ENCODE measurements around the gene ABCB4. TPM values are rescaled to one million over a fixed set of nuclear protein-coding genes. Genes with fewer than 3 reads are reported as not detected.

The ABCB4 gene
- 1.2 and 1.9 TPM in 2 replicates for polyA plus RNA-seq (2011; rRNA removed)
- 1.6 and 1.9 TPM in 2 replicates for polyA minus RNA-seq (2011; rRNA and poly(A)+ RNA removed)

GRCh38 chr7:87475359-87476178 lies at the start of gene ABCB4:
Gene ABCB4, minus strand, starts transcription at chr7:87475680. Its CDS starts 215 bp downstream, at chr7:87475465.
- H3K36me3 ChIP-seq (ENCODE audit: control insufficient read depth, insufficient read depth, low read length) = no peaks in the 10 kb centered on the region
- no peak for TF ChIP-seq CTCF (IDR thresholded peaks at IDR 0.05; ENCODE audit: insufficient read depth, low read depth, low read length)
- peak within 1 kb of the TSS; percentile 42 for H3K4me3 ChIP-seq (ENCODE audit: low read depth, low read length)
- no peak for DNase-seq (ENCODE audit: low read depth)
- POLR2A ChIA-PET = no interaction called here
- peaks cover 7% of the 10 kb centered on the region for H3K27me3 ChIP-seq (ENCODE audit: control insufficient read depth, insufficient read depth, low read length)
- CTCF ChIA-PET = no interaction called here

DNA sequence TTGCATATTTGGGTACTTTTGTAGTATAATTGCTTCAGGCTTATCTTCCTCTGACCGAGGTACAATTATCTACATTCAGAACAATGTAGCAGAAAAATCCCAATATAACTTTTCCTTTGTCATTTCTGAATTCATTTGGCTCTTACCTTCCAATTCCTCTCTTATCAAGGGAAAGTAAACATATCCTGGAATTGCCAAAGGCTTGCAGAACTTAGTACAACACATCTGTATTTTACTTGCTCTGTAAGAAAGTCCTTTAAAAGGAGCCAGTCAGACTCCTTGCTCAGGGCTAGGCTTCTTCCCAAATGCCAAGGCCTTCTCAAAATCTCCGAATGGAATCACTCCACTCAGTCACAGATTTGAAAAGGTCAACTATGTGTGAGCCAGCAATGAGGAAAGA lies 43.3 kb upstream of the ABCB4 start:
- TF ChIP-seq CTCF (IDR thresholded peaks at IDR 0.05; ENCODE audit: insufficient read depth, low read depth, low read length) = no peak
- Histone ChIP-seq H3K4me3 (ENCODE audit: low read depth, low read length) (no peak overlapping the region), H3K36me3 (ENCODE audit: control insufficient read depth, insufficient read depth, low read length) (no peaks in the 10 kb centered on the region), H3K27me3 (ENCODE audit: control insufficient read depth, insufficient read depth, low read length) (no peaks in the 10 kb centered on the region)
- POLR2A ChIA-PET = no interaction called here
- DNase-seq (ENCODE audit: low read depth) = no peak
- CTCF ChIA-PET = interaction anchor here (0.5 kb wide), 1 partner anchor 224 kb away, joined by 3 read pairs; no protein-coding TSS in a partner anchor

DNA sequence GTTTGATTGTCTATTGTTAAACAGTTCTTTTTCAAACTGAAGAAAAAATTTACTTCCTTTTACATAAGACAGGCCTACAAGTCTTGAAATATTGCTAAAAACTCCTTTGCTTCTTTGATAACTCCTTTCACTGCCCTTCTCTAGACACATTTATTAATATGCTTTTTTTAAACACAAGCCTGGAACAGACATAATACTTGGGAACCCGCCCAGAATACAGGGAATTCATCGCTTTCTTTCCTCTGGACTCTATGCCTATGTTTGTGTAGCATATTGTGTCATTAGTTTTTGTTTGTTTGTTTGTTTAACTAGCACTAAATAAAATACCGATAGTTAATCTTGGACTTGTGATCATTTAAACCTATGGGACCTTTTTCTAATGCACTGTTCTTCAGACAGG lies 42.4 kb upstream of the ABCB4 start:
- H3K27me3 ChIP-seq (ENCODE audit: control insufficient read depth, insufficient read depth, low read length) = no peaks in the 10 kb centered on the region; the same call in 1 of the 2 replicates
- no peak overlapping the region for H3K4me3 ChIP-seq (ENCODE audit: low read depth, low read length)
- POLR2A ChIA-PET = no interaction called here
- no peak for TF ChIP-seq CTCF (IDR thresholded peaks at IDR 0.05; ENCODE audit: insufficient read depth, low read depth, low read length)
- no peaks in the 10 kb centered on the region for H3K36me3 ChIP-seq (ENCODE audit: control insufficient read depth, insufficient read depth, low read length)
- no peak for DNase-seq (ENCODE audit: low read depth)
- CTCF ChIA-PET = interaction anchor here (0.6 kb wide), 1 partner anchor 48 kb away, joined by 3 read pairs; no protein-coding TSS in a partner anchor

DNA sequence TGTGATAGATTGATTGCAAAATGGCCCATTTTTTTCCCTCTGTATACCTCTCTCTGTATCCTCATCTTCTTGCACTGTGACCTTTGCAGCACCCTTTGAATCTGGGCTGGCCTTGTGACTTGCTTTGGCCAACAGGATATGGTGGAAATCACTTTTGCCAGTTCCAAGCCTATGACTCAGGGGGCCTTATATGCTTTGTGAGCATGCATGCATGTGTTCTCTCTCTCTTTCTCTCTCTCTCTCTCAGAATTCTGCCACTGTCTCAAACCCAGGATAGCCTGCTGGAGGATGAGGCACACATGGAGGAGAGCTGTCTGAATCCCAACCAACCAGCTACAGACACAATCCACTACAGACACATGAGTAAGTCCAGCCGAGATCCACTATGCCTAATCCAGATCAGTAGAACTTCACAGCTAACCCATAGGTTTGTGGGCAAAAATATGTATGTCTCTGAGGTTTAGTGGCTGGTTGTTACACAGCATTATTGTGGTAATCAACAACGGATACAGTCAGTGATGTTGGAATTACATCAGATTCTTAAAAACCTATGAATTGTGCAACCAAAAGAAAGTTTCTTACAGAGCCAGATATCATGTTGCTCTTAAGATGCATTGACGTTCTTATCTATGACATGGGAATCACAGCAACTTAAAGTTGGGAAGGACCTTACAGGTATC lies 41.8 kb upstream of the ABCB4 start:
- DNase-seq (ENCODE audit: low read depth) = no peak
- CTCF ChIA-PET = interaction anchor here (0.6 to 2.8 kb wide), 2 partner anchors 11 to 49 kb away, joined by 3 to 17 read pairs; no protein-coding TSS in a partner anchor
- Histone ChIP-seq H3K27me3 (ENCODE audit: control insufficient read depth, insufficient read depth, low read length) (no peaks in the 10 kb centered on the region; the same call in 1 of the 2 replicates), H3K4me3 (ENCODE audit: low read depth, low read length) (no peak overlapping the region), H3K36me3 (ENCODE audit: control insufficient read depth, insufficient read depth, low read length) (no peaks in the 10 kb centered on the region)
- POLR2A ChIA-PET = no interaction called here
- TF ChIP-seq CTCF (IDR thresholded peaks at IDR 0.05; ENCODE audit: insufficient read depth, low read depth, low read length) = no peak

DNA sequence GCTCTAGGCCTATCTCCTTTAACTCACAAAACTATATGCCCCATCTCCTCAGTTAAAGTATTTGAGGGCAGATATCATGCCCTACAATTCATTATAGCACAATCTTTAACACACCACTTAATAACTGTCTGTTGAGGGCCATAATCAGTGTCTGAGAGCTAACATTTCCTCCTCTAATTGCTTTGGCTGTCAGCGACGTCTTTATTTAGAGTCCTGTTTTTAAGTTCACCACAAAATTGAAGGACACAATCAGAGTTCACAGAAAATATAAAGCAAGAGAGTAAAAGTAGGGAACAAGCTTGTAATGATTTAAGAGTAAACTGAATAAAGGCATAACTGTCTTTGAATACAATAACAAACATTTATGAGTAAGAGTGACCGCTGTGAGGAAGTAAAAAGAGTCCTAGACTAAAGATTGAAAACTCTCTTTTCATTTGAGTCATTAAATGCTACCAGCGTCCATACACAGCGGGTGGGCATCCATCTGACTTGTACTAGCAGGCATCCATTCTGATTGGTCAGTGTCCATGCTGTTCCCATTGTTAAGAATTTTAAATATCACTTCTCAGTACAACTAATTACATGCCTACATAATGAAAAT lies 38.4 kb upstream of the ABCB4 start:
- H3K27me3 ChIP-seq (ENCODE audit: control insufficient read depth, insufficient read depth, low read length) = no peaks in the 10 kb centered on the region; the same call in 1 of the 2 replicates
- ChIA-PET CTCF (interaction anchor here (0.6 kb wide), 1 partner anchor 539 kb away, joined by 4 read pairs; no protein-coding TSS in a partner anchor), POLR2A (no interaction called here)
- H3K4me3 ChIP-seq (ENCODE audit: low read depth, low read length) = no peak overlapping the region
- H3K36me3 ChIP-seq (ENCODE audit: control insufficient read depth, insufficient read depth, low read length) = no peaks in the 10 kb centered on the region
- DNase-seq (ENCODE audit: low read depth) = no peak
- no peak for TF ChIP-seq CTCF (IDR thresholded peaks at IDR 0.05; ENCODE audit: insufficient read depth, low read depth, low read length)
